Bronchial epithelial cell (primary cell): ENCODE measurements around the gene DAP3. TPM values are rescaled to one million over a fixed set of nuclear protein-coding genes. Genes with fewer than 3 reads are reported as not detected.
"Not testable (repeated sequence)": the region's sequence is repeated elsewhere in the genome, so short reads cannot be mapped to it uniquely, and the experiment has no call there.

Experiments used
- DNase-seq: peaks from one replicate; pipeline ENCODE4 v3.0.0-alpha.2; 2010; ENCODE audit warnings: low read depth
- FAIRE-seq: peaks from 2 replicates; lab custom pipeline; 2011; peaks lifted over from hg19 to GRCh38; lab: Jason Lieb, UNC
- H3K27me3 ChIP-seq: 2 replicates; pipeline ENCODE4 v1.5.1; 2011; ENCODE audit warnings: low read length; ENCODE audit not compliant: control insufficient read depth, insufficient read depth
- H3K36me3 ChIP-seq: 2 replicates; pipeline ENCODE4 v1.5.1; 2011; ENCODE audit warnings: low read length; ENCODE audit not compliant: control insufficient read depth, insufficient read depth
- H3K4me3 ChIP-seq: 2 replicates; pipeline ENCODE4 v1.5.1; 2011; ENCODE audit warnings: mild to moderate bottlenecking, low read depth, low read length, control low read depth
- CTCF ChIP-seq: IDR thresholded peaks from 2 replicates; pipeline ENCODE4 v1.5.1; 2011; ENCODE audit warnings: mild to moderate bottlenecking, moderate library complexity, low read length, control low read depth, inconsistent platforms; ENCODE audit not compliant: insufficient read depth, severe bottlenecking
- total RNA-seq: library from RNA; depleted of rRNA; stranded (reverse); fragments of >200 nt; gene quantifications from 2 replicates; pipeline ENCODE4 v1.2.1, GENCODE V29; 2014

Gene DAP3
- total RNA-seq = 53.6 and 71.1 TPM in 2 replicates

GRCh38 chr1:155689081-155689607, at the start of gene DAP3:
Gene DAP3, plus strand, starts transcription at chr1:155689091. Its CDS starts 20,689 bp downstream, at chr1:155709780.
- not testable (repeated sequence) for H3K27me3 ChIP-seq, FAIRE-seq, H3K36me3 ChIP-seq
- DNase-seq = peak; percentile 53
- peak within 1 kb of the TSS; percentile 100 for H3K4me3 ChIP-seq

GRCh38 chr1:155640367-155640766, 48.5 kb upstream of the DAP3 start:
- Histone ChIP-seq H3K36me3 (peaks cover 2% of the 10 kb centered on the region), H3K27me3 (no peaks in the 10 kb centered on the region), H3K4me3 (no peak overlapping the region)
- DNase-seq (no peak), FAIRE-seq (no peak)
- no peak for TF ChIP-seq CTCF

- not testable (repeated sequence) for H3K27me3 ChIP-seq, H3K36me3 ChIP-seq, FAIRE-seq, H3K4me3 ChIP-seq, DNase-seq
Observed at GRCh38 chr1:155642559-155643180, 46.2 kb upstream of the DAP3 start.

- Histone ChIP-seq H3K36me3 (peaks cover 2% of the 10 kb centered on the region), H3K4me3 (no peak overlapping the region), H3K27me3 (no peaks in the 10 kb centered on the region)
- FAIRE-seq (no peak), DNase-seq (no peak)
- TF ChIP-seq CTCF = no peak
Observed at GRCh38 chr1:155643230-155643629, 45.7 kb upstream of the DAP3 start.

- H3K36me3 ChIP-seq = peaks cover 2% of the 10 kb centered on the region
- no peak for TF ChIP-seq CTCF
- DNase-seq = no peak
- FAIRE-seq = no peak
- H3K27me3 ChIP-seq = no peaks in the 10 kb centered on the region
- H3K4me3 ChIP-seq = no peak overlapping the region
Observed at GRCh38 chr1:155645034-155645598, 43.8 kb upstream of the DAP3 start.

GRCh38 chr1:155645648-155646047, 43.2 kb upstream of the DAP3 start:
- no peak overlapping the region for H3K4me3 ChIP-seq
- no peaks in the 10 kb centered on the region for H3K27me3 ChIP-seq
- H3K36me3 ChIP-seq = peaks cover 2% of the 10 kb centered on the region
- no peak for DNase-seq
- no peak for FAIRE-seq
- TF ChIP-seq CTCF = no peak
